ENCODE results near the gene TM7SF2.

GRCh38 chr11:65111159-65111743 is 421 bp upstream of the TM7SF2 start:
- TF ChIP-seq POLR2A (IDR thresholded peaks at IDR 0.05): no peak
- no peak for TF ChIP-seq CTCF (IDR thresholded peaks at IDR 0.05)
